GM21526 (cell line): ENCODE measurements around the gene PPP1R37.

Experiments
- ATAC-seq: cut with Tn5 transposase; IDR thresholded peaks from one replicate; pipeline ENCODE4 v1.9.1; 2021; ENCODE audit warnings: moderate library complexity; ENCODE audit not compliant: unreplicated experiment, low FRiP score

Gene PPP1R37

DNA sequence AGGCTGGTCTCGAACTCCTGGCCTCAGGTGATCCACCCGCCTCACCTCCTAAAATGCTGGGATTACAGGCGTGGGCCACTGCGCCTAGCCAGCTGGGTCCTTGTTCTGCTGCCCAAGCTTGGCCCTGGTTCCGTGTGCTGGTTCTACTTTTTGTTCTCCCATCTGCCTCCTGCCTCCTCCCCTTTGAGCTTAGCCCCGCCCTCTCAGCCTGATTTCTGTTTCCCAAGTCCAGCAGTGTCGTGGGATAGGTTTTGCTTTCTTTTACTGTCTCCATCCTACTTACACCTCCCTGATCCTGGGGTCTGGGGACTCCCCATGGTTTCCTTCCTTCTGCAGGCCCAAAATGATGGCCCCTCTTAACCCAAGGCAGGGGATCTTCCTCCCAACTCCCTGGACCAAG, 88.0 kb downstream of the PPP1R37 start:
- ATAC-seq, result no peak

- no peak for ATAC-seq
These were observed 89.8 kb downstream of the PPP1R37 start for GRCh38 chr19:45182758-45183157.

DNA sequence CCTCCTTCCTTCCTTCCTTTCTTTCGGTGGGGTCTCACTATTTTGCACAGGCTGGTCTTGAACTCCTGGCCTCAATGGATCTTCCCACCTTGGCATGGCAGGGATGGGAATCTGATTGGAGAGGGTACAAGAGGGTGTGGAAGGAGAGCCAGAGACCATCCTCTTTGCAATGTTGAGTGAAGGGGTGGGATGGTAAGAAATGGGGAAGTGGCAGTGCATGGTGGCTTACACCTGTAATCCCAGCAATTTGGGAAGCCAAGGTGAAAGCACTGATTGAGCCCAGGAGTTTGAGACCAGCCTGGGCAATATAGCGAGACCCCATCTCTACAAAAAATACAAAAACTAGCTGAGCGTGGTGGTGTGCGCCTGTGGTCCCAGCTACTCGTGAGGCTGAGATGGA, 91.1 kb downstream of the PPP1R37 start:
- ATAC-seq, result no peak

- ATAC-seq, result no peak
These were observed 93.7 kb downstream of the PPP1R37 start for GRCh38 chr19:45186509-45187334.

DNA sequence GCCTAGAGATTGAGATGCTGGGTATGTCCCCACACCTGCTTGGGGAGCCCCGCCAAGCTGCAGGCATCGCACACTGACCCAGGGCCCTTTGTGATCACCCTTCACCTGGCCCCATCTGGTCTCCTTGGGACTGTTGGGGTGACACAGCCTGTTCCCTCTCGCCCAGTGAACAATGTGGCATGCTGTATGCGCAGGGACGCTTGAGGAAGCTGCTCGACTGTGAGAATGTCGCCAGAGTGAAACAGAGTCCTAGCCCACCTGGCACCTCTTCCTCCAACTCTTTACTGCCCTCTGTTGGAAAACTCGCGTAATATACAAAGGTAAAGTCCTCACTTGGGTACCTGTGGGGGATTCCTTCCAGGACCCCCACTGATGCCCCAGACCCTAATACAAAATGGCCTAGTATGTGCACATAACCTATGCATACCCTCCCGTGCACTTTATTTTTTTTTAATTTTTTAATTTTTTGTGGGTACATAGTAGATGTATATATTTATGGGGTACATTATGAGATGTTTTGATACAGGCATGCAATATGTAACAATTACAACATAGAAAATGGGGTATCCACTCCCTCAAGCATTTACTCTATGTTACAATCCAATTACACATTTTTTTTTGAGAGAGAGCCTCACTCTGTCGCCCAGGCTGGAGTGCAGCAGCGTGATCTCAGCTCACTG, 94.6 kb downstream of the PPP1R37 start:
- no peak for ATAC-seq

- ATAC-seq, result no peak
These were observed 97.0 kb downstream of the PPP1R37 start for GRCh38 chr19:45189971-45190370.

GRCh38 chr19:45191375-45191774, 98.4 kb downstream of the PPP1R37 start:
- ATAC-seq, result no peak

- ATAC-seq, result no peak
These were observed 102.8 kb downstream of the PPP1R37 start for GRCh38 chr19:45195764-45196163.
